ENCODE measurements around the gene PSMB9.
A peak's percentile ranks its signal among the peaks of the same experiment; 100 is the strongest.
"Not testable (repeated sequence)": the region's sequence is repeated elsewhere in the genome, so short reads cannot be mapped to it uniquely, and the experiment has no call there.

Gene PSMB9

GRCh38 chr6:32860674-32861073, 6.7 kb downstream of the PSMB9 start:
- no peak for DNase-seq (ENCODE audit: low spot score)

- DNase-seq (ENCODE audit: low spot score) = no peak
Measured at GRCh38 chr6:32862725-32863124, 8.7 kb downstream of the PSMB9 start.

DNA sequence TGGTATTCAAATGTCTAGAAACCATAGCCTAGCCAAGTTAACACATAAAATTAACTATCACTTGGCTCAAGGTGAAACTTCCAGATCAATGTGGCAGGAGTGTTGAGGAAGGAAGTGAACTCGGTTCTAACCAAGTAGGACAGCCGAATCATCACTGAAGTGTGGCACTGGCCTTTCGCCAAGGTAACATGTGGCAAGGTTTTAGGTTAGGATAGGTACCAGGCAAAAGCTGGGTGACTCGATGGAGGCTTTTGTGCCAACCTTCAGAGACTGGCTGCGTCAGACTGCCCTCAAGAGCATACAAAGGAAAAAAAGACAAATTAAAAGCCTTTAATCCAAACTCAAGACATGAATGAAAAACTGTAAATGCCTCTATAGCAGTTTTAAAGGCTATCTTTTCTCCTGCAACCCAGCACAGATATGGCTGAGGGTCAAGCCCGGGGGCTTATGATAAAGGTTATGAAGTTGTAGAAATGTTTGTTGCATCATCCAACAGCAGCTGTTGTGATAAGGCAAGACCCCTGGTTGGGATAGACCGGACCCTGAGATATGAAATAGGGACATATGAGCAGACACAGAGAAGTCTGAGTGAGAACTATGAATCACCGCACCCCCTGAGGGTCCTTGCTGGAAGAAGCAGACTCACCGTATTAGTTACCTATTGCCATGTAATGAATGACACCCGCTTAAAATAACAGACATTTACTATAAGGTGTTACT, 11.9 kb downstream of the PSMB9 start:
- no peak for DNase-seq (ENCODE audit: low spot score)

DNA sequence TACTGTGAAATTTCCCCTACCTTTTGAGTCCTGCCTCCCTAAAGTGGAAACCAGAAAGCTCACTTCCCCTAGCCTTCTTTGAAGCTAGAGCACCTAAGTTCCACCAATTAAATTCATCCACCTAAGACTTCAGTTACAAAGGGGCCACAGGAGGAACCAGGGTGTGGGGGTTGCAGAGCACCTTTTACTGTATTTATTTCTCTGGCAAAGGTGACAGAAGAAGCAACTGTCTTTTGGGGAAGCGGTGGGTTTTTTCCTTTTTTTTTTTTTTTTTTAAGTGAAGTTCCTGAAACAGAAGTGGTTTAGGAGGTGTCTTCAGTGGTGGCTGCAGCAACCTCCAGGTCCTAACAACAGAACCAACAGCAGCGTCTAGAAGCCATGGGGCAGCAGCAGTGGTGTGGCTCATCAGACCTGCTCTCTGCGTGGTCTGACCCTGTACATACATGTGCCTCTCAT, 13.1 kb downstream of the PSMB9 start:
- DNase-seq (ENCODE audit: low spot score) = no peak

DNA sequence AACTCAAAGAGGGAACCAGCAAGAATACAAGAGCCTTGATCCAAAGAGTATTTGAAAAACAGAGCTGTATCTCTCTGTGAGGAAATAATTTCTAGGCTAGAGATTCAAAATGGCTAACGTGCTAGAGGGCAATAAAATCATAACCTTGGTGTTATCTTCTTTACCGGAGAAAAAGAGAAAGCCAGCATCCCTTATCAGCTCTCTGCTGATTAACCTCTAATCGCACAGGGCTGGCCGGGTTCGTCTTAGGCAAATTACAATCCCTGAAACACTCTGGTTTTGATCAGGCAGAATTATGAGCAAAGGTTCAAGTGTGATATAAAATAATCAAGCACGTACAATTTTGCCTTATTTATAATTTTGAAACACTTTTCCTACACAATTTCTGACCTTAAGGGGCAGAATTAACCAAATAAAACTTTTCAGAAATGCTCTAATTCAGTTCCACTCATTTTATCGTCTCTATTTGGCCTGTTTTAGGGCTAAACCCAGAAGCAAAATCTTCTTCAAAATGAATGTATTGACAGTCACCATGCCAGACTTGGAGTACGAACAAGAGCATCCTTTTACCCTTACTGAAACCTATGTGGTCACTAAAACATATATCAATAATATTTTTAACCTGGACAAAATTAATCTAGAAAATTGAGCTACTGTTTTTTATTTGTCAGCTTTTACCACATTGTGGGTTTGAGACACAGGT, 13.7 kb downstream of the PSMB9 start:
- DNase-seq (ENCODE audit: low spot score) = no peak

- DNase-seq (ENCODE audit: low spot score) = peak; percentile 70
Measured at GRCh38 chr6:32868257-32868788, 14.3 kb downstream of the PSMB9 start.

- DNase-seq (ENCODE audit: low spot score) = not testable (repeated sequence)
Measured at GRCh38 chr6:32873947-32874346, 20.0 kb downstream of the PSMB9 start.

DNA sequence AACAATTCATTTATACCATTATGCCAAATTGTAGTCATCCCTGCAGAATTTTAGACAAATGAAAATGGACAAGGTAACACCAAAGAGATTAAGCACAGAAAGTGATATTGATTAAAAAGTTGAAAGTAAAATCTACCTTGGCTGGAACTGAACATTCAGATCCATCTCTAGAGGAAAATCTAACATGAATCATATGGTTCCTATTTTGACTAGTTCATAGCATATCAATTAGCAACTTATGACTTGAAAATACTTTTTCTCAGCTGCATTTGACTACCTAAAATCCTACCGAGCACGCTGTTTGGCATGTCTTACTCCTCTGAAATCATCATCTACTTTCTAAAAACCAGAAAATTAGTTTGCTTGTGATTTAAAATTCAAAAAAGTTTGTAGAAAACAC, 22.6 kb downstream of the PSMB9 start:
- no peak for DNase-seq (ENCODE audit: low spot score)

GRCh38 chr6:32879691-32880090, 25.7 kb downstream of the PSMB9 start:
- DNase-seq (ENCODE audit: low spot score) = no peak

DNA sequence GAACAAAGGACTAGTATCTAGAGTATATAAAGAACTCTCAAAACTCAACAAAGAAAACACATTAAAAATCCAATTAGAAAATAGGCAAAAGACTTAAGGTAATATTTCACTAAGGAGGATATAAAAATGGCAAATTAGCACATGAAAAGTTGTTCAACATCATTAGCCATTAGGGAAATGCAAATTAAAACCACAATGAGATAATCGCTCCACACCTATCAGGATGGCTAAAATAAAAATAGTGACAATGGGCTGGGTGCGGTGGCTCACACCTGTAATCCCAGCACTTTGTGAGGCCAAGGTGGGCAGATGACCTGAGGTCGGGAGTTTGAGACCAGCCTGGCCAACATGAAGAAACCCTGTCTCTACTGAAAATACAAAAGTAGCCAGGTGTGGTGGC, 27.0 kb downstream of the PSMB9 start:
- not testable (repeated sequence) for DNase-seq (ENCODE audit: low spot score)

DNA sequence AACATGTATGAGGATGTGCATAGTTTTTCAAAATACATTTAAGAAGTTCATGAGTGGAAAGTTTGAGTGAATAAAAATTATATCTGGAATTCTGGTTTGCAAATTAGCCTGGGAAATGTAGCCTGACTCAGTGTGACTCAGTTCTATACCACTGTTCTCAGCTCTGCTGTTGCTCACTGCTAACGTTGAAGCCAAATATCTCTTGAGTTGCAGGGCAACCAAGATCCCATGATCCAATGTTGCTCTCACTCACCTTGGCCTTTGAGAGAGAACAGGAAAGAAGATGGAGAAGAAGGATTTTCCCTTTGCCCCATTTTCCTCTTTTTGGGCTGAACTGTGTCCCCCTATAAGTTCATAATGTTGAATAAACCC, 28.9 kb downstream of the PSMB9 start:
- DNase-seq (ENCODE audit: low spot score) = peak; percentile 68

DNA sequence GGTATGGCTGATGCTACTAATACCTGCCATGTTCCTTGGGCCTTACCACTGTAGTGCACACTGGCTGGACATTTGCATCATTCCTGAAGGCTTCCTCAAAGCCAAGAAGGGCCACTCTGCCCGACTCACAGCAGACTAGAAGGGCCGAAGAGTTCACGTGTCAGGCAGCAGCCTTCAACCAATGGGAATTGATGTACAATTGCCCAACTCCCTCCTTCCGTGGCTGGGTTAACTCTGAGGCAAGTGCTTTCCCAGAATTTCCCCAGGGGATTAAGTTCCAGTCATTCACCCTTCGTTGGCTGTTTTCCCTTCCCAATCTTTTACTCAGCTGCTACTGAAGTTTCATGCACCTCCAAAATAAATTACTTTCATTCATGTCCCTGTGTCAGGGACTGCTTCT, 29.8 kb downstream of the PSMB9 start:
- peak; percentile 51 for DNase-seq (ENCODE audit: low spot score)

- DNase-seq (ENCODE audit: low spot score) = peak; percentile 63
Measured at GRCh38 chr6:32885698-32886286, 31.8 kb downstream of the PSMB9 start.

DNA sequence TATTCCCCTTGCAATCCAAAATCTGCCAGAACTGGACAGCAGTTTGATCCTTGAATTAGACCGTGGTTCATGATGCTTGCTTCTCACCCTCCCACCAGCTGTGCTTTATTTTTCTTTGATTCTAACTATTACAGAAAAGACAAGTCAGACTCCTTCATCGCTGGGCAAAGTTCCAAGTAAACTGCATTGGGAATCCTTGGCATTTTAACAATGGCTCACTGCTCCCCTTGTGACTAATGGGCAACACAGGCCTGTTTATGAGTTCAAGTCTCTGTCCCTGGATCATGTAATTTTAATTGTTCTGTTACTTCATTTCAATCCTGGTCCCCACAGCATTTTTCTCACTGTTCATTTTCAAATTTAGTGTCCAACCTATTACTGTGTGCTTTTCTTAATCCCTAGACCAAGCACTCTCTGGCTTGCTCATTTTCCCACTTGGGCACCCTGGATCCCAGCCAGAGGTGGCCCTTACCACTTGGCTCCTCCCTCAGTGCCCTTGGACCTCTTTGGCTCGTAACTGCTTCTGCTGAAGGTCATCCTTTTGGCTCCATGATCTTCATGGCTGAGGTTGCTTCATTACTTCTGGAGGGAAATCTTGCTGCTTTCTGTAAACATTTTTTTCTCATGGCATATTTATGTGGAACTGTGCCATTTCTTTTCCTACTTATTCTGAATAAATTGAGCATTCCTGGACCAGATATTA, 32.8 kb downstream of the PSMB9 start:
- peak; percentile 60 for DNase-seq (ENCODE audit: low spot score)

GRCh38 chr6:32887616-32888015, 33.6 kb downstream of the PSMB9 start:
- DNase-seq (ENCODE audit: low spot score) = no peak

- DNase-seq (ENCODE audit: low spot score) = no peak
Measured at GRCh38 chr6:32888576-32888975, 34.6 kb downstream of the PSMB9 start.

DNA sequence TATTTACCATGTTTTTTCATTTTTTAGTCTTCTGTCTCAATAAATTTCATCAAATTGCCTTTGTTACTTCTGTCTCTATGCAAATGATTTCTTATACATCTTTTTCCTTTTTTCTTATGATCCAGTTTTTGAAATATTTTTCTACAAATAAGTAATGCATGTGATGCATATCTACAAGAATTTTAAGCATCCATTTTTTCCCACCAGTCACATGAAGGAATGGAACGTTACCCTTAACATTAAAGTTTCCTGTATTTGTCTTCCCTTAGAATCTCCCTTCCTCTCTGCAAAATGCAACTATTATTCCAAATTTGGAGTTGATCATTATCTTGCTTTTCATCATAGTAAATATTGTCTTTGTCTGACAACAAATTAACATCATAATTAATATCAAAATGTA, 35.5 kb downstream of the PSMB9 start:
- DNase-seq (ENCODE audit: low spot score) = no peak

GRCh38 chr6:32890831-32891230, 36.8 kb downstream of the PSMB9 start:
- DNase-seq (ENCODE audit: low spot score) = no peak

DNA sequence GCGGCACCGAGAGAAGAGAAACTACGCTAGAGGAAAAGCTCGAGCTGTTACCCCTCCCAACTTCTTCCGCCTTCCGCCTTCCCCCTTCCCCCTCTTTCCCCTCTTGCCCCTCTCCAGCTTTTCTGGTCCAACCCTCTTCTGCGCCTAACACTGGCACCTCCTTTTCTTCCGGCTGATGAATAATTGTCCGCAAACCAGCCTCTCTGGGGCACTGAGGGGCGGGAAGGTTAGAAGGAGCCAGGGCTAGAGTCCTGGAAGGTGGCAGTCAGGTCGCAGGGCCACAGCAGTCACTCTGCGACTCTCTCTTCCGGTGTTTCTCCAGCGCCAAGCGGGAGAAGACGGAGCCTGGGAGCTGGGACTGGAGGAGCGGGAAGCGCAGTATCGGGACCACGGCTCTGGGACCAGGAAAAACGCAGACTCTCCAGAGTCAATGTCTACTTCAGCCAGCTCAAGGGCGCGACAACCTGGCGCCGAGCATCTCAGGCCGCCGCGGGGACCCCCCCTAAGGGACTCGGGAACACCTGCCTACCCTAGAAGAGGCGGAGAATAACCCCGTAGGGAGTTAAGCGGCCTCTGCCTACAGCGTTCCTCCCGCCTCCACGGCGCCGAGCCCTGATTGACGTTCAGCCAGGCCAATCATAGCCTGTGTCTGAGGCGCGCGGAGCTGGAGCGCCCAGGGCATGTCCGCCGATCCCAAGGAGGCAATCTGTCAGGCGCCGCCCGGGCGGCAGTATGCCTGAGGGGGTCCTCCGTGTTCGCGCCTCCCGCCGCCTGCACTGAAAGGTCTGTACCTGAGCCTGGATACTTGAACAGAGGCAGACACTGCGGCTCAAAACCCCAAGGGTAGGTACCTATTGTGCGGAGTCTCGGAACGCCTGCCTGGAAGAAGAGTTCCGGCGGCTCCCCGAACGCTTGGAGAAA, 40.4 kb downstream of the PSMB9 start:
- DNase-seq (ENCODE audit: low spot score) = peak; percentile 99

- DNase-seq (ENCODE audit: low spot score) = no peak
Measured at GRCh38 chr6:32895006-32895345, 41.0 kb downstream of the PSMB9 start.

- no peak for DNase-seq (ENCODE audit: low spot score)
Measured at GRCh38 chr6:32903952-32904351, 50.0 kb downstream of the PSMB9 start.
